ENCODE results near the gene DCP1B.
"Not testable (repeated sequence)": the region's sequence is repeated elsewhere in the genome, so short reads cannot be mapped to it uniquely, and the experiment has no call there.

DCP1B gene

DNA sequence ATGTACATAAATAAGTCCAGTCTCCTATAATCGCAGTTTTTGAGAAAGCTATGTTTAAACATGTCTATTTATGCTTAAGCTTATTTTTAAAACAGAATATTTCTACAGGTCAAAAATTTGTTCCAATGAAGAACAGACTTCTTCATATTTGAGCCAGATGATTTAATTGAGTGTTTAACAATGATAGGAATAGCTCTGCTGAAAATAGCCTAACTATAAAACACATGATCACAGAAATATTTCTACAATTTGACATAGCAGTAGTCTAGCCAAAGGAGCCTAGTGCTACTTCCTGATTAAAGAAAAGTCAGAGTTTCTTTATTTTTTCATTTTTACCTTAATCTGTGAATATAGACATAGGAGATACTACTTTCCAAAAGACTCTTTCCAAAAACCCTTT is 29.4 kb downstream of the DCP1B start:
- DNase-seq: no peak

DNA sequence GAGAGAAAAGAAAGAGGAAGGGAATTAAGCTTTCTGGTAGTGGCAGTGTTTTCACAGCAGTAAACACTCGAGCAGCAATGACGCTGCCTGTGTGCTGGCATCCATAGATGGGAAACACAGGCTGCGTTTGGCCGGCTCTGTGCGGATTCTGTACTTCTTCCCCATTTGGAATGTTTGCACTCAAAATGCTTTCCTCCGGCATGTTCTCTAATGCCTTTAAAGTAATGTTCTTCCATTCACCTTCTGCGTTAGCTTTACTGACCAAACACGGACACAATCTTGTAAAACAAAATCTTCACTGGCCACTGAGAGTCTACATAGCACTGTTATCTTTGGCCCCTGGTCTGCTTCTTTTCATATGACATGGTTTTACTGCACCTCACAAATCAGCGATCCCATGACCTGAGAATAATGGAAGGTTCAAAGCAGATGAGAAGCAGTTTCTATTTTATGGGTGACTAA is 31.4 kb downstream of the DCP1B start:
- peak; percentile 39 for DNase-seq

GRCh38 chr12:1972260-1972659 is 32.0 kb downstream of the DCP1B start:
- peak; percentile 43 for DNase-seq

DNA sequence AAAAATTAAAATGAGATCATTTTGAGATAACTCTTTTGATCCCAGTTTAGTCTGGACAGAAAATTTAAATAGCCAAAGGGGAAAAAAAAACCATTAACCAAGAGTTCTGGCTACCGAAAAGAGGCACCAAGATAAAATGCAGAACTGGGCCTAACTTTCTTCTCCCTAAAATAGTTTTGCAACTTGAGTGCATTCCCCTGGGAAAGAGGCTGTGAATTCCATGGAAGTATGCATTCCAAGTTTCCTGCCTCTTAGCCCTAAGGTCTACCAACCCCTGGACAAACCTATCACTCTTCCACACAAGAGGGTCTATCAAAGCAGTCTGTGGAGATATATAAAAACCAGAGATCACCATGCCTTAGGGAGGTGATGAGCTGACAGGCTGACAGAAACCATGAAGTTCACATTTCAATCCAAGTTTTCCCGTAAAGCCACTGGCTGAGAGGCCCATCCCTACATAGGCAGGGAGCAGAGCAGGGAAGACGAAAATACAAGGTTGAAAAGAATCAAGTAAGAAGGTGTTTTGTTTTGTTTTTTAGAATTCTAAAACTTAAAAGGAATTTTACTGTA is 33.8 kb downstream of the DCP1B start:
- DNase-seq: no peak

- no peak for DNase-seq
These were observed 37.6 kb downstream of the DCP1B start for GRCh38 chr12:1966561-1967226.

DNA sequence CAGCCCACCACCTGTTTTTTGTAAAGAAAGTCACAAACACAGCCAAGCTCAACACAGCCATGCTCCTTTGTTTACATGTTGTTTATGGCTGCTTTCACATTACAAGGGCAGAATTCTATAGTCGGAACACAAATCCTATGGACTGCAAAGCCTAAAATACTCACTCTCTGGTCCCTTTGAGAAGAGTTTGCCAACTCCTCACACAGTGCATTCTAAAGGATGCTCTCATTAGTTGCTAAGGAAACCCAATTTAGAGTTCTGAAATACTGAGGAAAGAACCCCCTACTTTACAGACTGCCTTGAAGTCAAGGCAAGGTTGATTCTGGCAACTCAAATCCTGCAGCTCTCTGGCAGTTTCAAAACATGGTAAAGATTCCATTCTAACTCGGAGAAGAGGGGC is 38.3 kb downstream of the DCP1B start:
- DNase-seq: no peak

GRCh38 chr12:1962051-1963020 is 41.9 kb downstream of the DCP1B start:
- DNase-seq: no peak

DNA sequence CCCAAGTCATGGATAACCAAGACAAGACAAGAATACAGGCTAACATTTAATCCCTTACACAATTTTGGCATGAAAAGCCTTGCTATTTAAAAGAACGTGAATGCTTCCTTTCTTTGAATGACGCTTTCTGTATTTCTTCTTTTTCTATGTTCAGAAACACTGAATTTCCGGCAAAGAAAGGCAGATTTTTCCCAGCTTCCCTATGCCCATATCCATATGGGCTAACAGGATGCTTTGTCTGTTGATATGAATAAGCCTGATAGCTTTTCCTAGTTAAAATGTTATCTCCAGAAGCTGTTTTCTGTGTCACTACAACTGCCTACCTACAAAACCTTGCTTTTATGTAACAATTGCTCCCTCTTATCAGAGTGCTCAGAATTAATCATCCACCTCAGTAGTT is 47.5 kb downstream of the DCP1B start:
- no peak for DNase-seq

DNA sequence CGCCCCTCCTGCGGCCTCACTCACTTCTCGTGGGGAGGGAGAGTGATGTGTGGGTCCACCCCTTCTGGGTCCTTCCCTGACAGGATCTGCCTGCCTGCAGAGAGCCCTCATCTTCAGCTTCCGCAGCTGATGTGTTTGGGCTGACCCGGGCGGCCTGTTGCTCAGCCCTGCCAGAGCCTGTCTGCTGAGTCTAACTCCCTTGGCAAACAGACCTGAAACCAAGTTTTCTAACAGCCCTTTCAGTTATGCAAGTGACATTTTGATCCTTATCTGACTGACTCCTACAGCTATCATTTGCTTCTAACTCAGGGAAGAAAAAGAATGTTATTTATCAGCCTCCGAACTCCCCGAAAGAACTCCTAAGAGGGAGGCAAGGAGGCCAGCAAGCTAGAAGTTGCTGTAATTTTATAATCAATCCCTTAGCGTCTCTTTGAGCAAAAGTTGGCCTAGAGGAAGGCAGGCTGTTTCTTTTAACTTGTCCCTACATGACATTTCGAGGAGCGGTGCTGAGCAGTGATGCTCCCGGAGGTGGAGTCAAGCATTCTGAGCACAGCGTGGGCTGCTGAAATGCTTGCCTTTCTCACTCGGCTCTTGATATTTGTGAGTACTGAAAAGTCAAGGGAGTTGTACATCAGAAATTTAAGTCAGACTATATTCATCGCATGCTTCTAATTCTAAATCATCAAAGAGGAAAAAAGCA is 54.3 kb downstream of the DCP1B start:
- DNase-seq: no peak

GRCh38 chr12:1948883-1949282 is 55.4 kb downstream of the DCP1B start:
- DNase-seq: no peak

GRCh38 chr12:1947081-1947480 is 57.2 kb downstream of the DCP1B start:
- DNase-seq: peak; percentile 65

GRCh38 chr12:1946296-1946695 is 58.0 kb downstream of the DCP1B start:
- DNase-seq: no peak

- DNase-seq: not testable (repeated sequence)
These were observed 58.8 kb downstream of the DCP1B start for GRCh38 chr12:1945502-1945901.

- peak; percentile 73 for DNase-seq
These were observed 64.3 kb downstream of the DCP1B start for GRCh38 chr12:1939801-1940607.

GRCh38 chr12:1939331-1939730 is 64.9 kb downstream of the DCP1B start:
- no peak for DNase-seq

DNA sequence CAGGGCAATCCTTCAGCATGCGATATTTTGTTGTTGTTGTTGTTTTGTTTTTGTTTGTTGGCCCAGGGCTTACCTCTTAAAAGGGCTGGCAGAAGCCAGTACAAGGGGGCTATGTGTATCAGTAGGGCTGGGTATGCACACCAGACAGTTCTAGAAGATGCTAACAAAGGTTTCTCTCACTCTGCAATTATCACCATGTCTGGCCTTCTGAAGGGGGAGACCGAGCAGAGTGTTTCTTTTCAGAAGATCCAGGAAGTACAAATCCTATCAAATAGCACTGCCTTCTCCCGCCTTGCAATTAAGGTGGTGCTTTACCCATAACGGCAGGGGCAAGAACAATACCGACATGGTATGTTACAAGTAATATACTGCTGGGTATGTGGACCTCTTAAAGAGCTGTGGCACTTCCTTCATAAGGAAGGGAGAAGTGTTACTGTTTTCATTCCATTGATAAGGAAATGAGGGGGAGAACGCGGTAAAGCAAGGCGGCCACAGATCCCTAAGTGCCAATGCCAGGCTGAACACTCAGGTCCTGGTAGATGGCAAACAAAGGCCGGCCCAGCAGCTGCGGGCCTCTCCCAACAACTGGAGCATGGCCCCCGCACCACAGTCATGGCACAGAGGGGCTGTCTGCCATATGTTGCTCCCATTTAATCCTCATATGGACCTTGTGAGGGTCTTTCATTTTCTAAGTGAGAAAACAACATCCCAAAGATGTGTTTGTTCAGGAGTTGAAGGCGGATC is 66.6 kb downstream of the DCP1B start:
- no peak for DNase-seq

DNA sequence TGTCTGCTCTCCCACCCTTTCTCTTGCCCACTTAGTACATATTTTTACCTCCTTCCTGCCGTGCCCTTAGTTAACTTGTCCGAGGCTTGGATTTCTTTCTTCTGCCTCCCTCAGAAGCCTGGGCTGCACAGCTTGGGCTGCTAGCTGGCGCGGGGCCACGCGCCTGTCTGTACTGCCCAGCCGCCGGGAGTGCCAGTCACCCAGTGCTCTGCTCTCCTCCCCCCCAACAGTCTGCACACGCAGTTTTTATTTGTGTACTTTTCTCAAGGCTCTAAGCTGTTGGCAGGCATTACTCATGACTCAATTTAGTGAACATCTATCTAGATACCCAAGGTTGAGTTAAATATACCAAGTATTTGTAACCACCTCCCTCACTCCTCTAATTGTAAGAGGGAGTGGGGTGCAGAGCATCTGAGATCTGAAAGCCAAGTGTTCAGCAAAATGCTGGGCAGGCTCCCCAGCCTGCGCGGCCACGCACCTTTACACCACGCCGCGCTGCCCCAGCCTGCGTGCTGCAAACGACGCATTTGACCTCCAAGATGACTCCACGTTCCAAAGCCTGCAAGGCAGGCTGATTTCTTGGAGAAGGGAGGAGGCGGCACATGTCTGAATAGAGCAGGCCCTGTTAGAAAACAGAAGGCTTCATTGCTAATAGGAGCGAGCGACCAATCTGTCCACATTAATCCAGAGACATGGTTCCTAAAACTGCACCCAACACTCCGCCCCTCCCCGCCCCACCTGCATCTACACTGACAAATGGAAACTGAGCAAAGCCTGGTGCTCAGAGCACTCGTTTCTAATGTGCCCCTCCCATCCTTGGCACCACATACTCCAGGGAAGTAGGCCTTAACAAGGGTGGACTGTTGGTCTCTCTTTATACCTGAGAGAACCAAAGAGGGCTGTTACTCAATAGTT is 67.6 kb downstream of the DCP1B start:
- DNase-seq: peak; percentile 27

DNA sequence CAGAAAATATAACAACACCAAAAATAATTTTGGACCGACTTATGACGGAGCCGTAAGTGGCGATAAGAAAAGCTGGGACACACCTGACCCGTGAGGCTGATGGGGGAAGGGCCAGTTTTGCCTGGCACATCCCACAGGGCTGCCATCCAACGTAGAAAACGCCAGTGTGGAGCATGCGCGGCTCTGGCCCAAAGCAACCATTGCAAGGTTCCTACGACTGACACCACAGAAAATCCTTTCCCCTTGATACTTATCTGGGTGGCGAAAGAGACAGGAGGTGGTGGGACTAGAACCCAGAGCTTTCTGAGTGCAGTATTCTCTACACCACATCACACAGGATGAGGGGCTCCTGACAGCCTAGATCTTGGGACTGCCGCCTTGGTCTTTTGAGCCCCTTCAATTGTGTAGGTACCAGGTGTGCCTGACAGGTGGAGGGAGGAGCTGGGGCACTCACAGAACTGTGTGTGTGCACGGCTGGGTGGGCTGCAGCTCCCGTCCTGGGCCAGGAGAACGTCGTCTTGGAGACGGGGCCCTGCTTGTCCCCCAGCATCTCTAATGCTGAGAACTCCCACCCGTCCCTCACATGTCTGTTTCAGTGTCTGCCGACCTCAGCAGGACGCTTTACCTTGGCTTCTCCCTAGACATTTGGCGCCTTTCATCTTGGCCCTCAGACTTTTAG is 68.4 kb downstream of the DCP1B start:
- no peak for DNase-seq

- DNase-seq: no peak
These were observed 69.0 kb downstream of the DCP1B start for GRCh38 chr12:1935242-1935641.

- no peak for DNase-seq
These were observed 69.4 kb downstream of the DCP1B start for GRCh38 chr12:1934831-1935230.
